ENCODE results near the gene FASN. TPM values are rescaled to one million over a fixed set of nuclear protein-coding genes. Genes with fewer than 3 reads are reported as not detected.

FASN gene
- total and polyA plus RNA-seq, 2 donors (not counting 3 experiments of a cell fraction or from before 2014, with no cell fraction given) = 101 to 360 TPM

DNA sequence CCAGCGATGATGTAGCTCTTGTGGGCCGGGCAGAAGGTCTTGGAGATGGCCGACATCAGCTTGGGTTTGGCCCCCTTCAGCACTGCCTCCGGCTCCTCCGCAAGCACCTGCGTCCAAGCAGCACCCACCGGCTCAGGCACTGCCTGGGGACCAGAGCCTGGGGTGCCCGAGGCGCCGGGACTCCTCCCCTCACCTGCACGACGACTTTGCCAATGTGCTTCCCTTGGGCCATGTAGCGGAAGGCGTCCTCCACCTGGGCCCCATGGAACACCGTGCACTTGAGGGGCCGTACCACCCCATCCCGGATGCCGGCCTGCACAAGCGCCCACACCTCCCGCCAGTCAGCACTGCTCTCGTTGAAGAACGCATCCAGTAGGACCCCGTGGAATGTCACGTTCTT is 15.0 kb downstream of the FASN start:
- H3K9me3 ChIP-seq (replicated peaks; ENCODE audit: control insufficient read depth, insufficient read depth, low read length) = no peaks in the 10 kb centered on the region
- no peaks in the 10 kb centered on the region for H3K4me1 ChIP-seq (ENCODE audit: control insufficient read depth, extremely low read depth, insufficient read depth, low read length)
- intact Hi-C loops (cut with micrococcal nuclease) (no loop called here), dilution Hi-C loops (cut with MboI; ENCODE audit: extremely low pct_ligation_motif_present, low sequenced_read_pairs) (no loop called here)
- CTCF ChIA-PET = no interaction called here
- TF ChIP-seq, protein P1, sequence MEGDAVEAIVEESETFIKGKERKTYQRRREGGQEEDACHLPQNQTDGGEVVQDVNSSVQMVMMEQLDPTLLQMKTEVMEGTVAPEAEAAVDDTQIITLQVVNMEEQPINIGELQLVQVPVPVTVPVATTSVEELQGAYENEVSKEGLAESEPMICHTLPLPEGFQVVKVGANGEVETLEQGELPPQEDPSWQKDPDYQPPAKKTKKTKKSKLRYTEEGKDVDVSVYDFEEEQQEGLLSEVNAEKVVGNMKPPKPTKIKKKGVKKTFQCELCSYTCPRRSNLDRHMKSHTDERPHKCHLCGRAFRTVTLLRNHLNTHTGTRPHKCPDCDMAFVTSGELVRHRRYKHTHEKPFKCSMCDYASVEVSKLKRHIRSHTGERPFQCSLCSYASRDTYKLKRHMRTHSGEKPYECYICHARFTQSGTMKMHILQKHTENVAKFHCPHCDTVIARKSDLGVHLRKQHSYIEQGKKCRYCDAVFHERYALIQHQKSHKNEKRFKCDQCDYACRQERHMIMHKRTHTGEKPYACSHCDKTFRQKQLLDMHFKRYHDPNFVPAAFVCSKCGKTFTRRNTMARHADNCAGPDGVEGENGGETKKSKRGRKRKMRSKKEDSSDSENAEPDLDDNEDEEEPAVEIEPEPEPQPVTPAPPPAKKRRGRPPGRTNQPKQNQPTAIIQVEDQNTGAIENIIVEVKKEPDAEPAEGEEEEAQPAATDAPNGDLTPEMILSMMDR (IDR thresholded peaks at IDR 0.05; ENCODE audit: extremely low read depth in 1 of 2, insufficient read depth in 1 of 2, low read depth in 1 of 2, low read length in 2 of 2) = no peak
- H3K4me3 ChIP-seq (replicated peaks in 1 of 3; ENCODE audit: insufficient read depth in 1 of 3, low read depth in 1 of 3, low read length in 3 of 3) = no peak overlapping the region
- peaks cover 3% of the 10 kb centered on the region for H3K79me2 ChIP-seq (ENCODE audit: control insufficient read depth, insufficient read depth, low read length)
- no peak overlapping the region for H3K4me2 ChIP-seq (ENCODE audit: insufficient read depth, low read length)
- H3K9me1 ChIP-seq (replicated peaks; ENCODE audit: control insufficient read depth, extremely low read depth, insufficient read depth, low read length) = no peaks in the 10 kb centered on the region
- no peak overlapping the region for H3K9ac ChIP-seq (replicated peaks; ENCODE audit: extremely low read depth, insufficient read depth, low read length)
- POLR2A ChIA-PET = no interaction called here
- DNase-seq (ENCODE audit: low read depth, low spot score) (no peak), FAIRE-seq (no peak)
- BruUV-seq (replicated peaks) = no TSS peak
- H3K27ac ChIP-seq (ENCODE audit: insufficient read depth, low read depth, low read length) = no peak overlapping the region
- no peaks in the 10 kb centered on the region for H4K20me1 ChIP-seq (replicated peaks; ENCODE audit: control insufficient read depth, extremely low read depth, insufficient read depth, low read length)
- H3K27me3 ChIP-seq (ENCODE audit: control insufficient read depth in 2 of 2, insufficient read depth in 2 of 2, low read length in 2 of 2) = no peaks in the 10 kb centered on the region
- H2AFZ ChIP-seq (ENCODE audit: low read depth, low read length) = no peak overlapping the region
- peaks cover 41 to 78% of the 10 kb centered on the region in 2 experiments for H3K36me3 ChIP-seq (ENCODE audit: control insufficient read depth in 2 of 2, extremely low read depth in 1 of 2, insufficient read depth in 2 of 2, low read length in 2 of 2)

DNA sequence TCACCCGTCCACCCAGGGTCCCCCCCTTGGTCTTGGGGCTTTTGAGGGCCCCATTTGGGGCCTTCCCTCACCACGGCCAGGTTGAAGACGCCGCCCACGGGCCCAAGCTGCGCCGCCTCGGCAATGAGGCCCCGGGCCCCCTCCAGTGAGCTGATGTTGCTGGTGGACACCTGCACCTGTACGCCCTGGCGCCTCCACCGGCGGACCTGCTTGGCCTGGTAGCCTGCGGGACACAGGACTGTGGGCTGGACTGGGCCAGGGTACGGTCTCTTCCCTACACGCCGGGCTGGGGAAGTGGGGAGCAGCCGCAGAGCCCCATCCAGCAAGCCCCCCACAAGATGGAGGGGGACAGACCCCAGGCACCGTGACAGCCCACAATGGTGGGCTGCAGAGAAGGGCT is 15.6 kb downstream of the FASN start:
- ChIA-PET POLR2A (no interaction called here), CTCF (no interaction called here)
- Histone ChIP-seq H3K9ac (replicated peaks; ENCODE audit: extremely low read depth, insufficient read depth, low read length) (no peak overlapping the region), H3K36me3 (ENCODE audit: control insufficient read depth in 2 of 2, extremely low read depth in 1 of 2, insufficient read depth in 2 of 2, low read length in 2 of 2) (peaks cover 40 to 73% of the 10 kb centered on the region in 2 experiments), H3K4me3 (replicated peaks in 1 of 3; ENCODE audit: insufficient read depth in 1 of 3, low read depth in 1 of 3, low read length in 3 of 3) (no peak overlapping the region), H3K27ac (ENCODE audit: insufficient read depth, low read depth, low read length) (no peak overlapping the region), H4K20me1 (replicated peaks; ENCODE audit: control insufficient read depth, extremely low read depth, insufficient read depth, low read length) (no peaks in the 10 kb centered on the region), H3K9me1 (replicated peaks; ENCODE audit: control insufficient read depth, extremely low read depth, insufficient read depth, low read length) (no peaks in the 10 kb centered on the region), H2AFZ (ENCODE audit: low read depth, low read length) (no peak overlapping the region), H3K4me2 (ENCODE audit: insufficient read depth, low read length) (no peak overlapping the region), H3K79me2 (ENCODE audit: control insufficient read depth, insufficient read depth, low read length) (peaks cover 3% of the 10 kb centered on the region), H3K9me3 (replicated peaks; ENCODE audit: control insufficient read depth, insufficient read depth, low read length) (no peaks in the 10 kb centered on the region), H3K27me3 (ENCODE audit: control insufficient read depth in 2 of 2, insufficient read depth in 2 of 2, low read length in 2 of 2) (no peaks in the 10 kb centered on the region), H3K4me1 (ENCODE audit: control insufficient read depth, extremely low read depth, insufficient read depth, low read length) (no peaks in the 10 kb centered on the region)
- FAIRE-seq = no peak
- intact Hi-C loops (cut with micrococcal nuclease) = no loop called here
- TF ChIP-seq FOS (IDR thresholded peaks at IDR 0.05; ENCODE audit: borderline replicate concordance, insufficient read depth, low read length) (no peak), POLR2AphosphoS5 (IDR thresholded peaks at IDR 0.05; ENCODE audit: insufficient read depth, low read depth, low read length) (no peak), MYC (IDR thresholded peaks at IDR 0.05; ENCODE audit: low read depth, low read length) (no peak), GATA2 (IDR thresholded peaks at IDR 0.05; ENCODE audit: insufficient read depth, insufficient read length, low read depth, low read length) (no peak), EZH2 (IDR thresholded peaks at IDR 0.05; ENCODE audit: borderline replicate concordance, low read depth, low read length, severe bottlenecking) (no peak), JUN (IDR thresholded peaks at IDR 0.05; ENCODE audit: borderline replicate concordance, insufficient read depth, insufficient read length, low read depth) (no peak), POLR2A (IDR thresholded peaks at IDR 0.05; ENCODE audit: low read depth, low read length) (no peak)
- TF ChIP-seq, protein P2, sequence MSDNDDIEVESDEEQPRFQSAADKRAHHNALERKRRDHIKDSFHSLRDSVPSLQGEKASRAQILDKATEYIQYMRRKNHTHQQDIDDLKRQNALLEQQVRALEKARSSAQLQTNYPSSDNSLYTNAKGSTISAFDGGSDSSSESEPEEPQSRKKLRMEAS (IDR thresholded peaks at IDR 0.05; ENCODE audit: insufficient read depth, insufficient read length) = no peak
- TF ChIP-seq, protein P1 (IDR thresholded peaks at IDR 0.05; ENCODE audit: extremely low read depth in 1 of 2, insufficient read depth in 1 of 2, low read depth in 1 of 2, low read length in 2 of 2) = no peak
- dilution Hi-C loops (cut with MboI; ENCODE audit: extremely low pct_ligation_motif_present, low sequenced_read_pairs) = no loop called here
- DNase-seq (ENCODE audit: low read depth, low spot score) = no peak
- no TSS peak for BruUV-seq (replicated peaks)
